ENCODE results near the gene FAM20B. TPM values are rescaled to one million over a fixed set of nuclear protein-coding genes. Genes with fewer than 3 reads are reported as not detected.

FAM20B gene
- total and polyA plus RNA-seq, 4 donors: 33.1 to 59.0 (median 39.5) TPM

- H3K27ac ChIP-seq (ENCODE audit: low read depth, low read length): no peak overlapping the region
- H3K4me3 ChIP-seq (ENCODE audit: low read depth, low read length): no peak overlapping the region
- DNase-seq (ENCODE audit: low read depth in 4 of 6, low spot score in 6 of 6): no peak
- H3K4me1 ChIP-seq (ENCODE audit: control insufficient read depth, insufficient read depth, low read length): peaks cover 20% of the 10 kb centered on the region
- no peaks in the 10 kb centered on the region for H3K27me3 ChIP-seq (ENCODE audit: control insufficient read depth, insufficient read depth, low read length)
- H3K9me3 ChIP-seq (ENCODE audit: control insufficient read depth, insufficient read depth, low read length): no peaks in the 10 kb centered on the region
- WGBS (ENCODE audit: insufficient coverage): 71% methylated on average over 1 of the region's 8 CpGs
- H3K36me3 ChIP-seq (ENCODE audit: control insufficient read depth, insufficient read depth, low read length): peaks cover 30% of the 10 kb centered on the region
These were observed 57.8 kb downstream of the FAM20B start for GRCh38 chr1:179083533-179083932.

- H3K36me3 ChIP-seq (ENCODE audit: control insufficient read depth, insufficient read depth, low read length): peaks cover 65% of the 10 kb centered on the region
These were observed 62.0 kb downstream of the FAM20B start for GRCh38 chr1:179087665-179088064.

GRCh38 chr1:179089827-179090482, 64.3 kb downstream of the FAM20B start:
- Histone ChIP-seq H3K4me1 (ENCODE audit: control insufficient read depth, insufficient read depth, low read length) (peaks cover 4% of the 10 kb centered on the region), H3K36me3 (ENCODE audit: control insufficient read depth, insufficient read depth, low read length) (peaks cover 83% of the 10 kb centered on the region), H3K27ac (ENCODE audit: low read depth, low read length) (no peak overlapping the region), H3K4me3 (ENCODE audit: low read depth, low read length) (no peak overlapping the region), H3K27me3 (ENCODE audit: control insufficient read depth, insufficient read depth, low read length) (no peaks in the 10 kb centered on the region), H3K9me3 (ENCODE audit: control insufficient read depth, insufficient read depth, low read length) (no peaks in the 10 kb centered on the region)
- DNase-seq (ENCODE audit: low read depth in 4 of 6, low spot score in 6 of 6): no peak
- WGBS (ENCODE audit: insufficient coverage): 96% methylated on average over 7 of the region's 16 CpGs

More at GRCh38 chr1:179087665-179088064, 62.0 kb downstream of the FAM20B start:
- no peak overlapping the region for H3K27ac ChIP-seq (ENCODE audit: low read depth, low read length)
- DNase-seq (ENCODE audit: low read depth in 4 of 6, low spot score in 6 of 6): no peak
- no peaks in the 10 kb centered on the region for H3K9me3 ChIP-seq (ENCODE audit: control insufficient read depth, insufficient read depth, low read length)
- peaks cover 14% of the 10 kb centered on the region for H3K4me1 ChIP-seq (ENCODE audit: control insufficient read depth, insufficient read depth, low read length)
- WGBS (ENCODE audit: insufficient coverage): 55% methylated on average over 10 of the region's 11 CpGs
- H3K4me3 ChIP-seq (ENCODE audit: low read depth, low read length): no peak overlapping the region
- H3K27me3 ChIP-seq (ENCODE audit: control insufficient read depth, insufficient read depth, low read length): no peaks in the 10 kb centered on the region

GRCh38 chr1:179090522-179090921, 64.8 kb downstream of the FAM20B start:
- Histone ChIP-seq H3K9me3 (ENCODE audit: control insufficient read depth, insufficient read depth, low read length) (no peaks in the 10 kb centered on the region), H3K27me3 (ENCODE audit: control insufficient read depth, insufficient read depth, low read length) (no peaks in the 10 kb centered on the region), H3K4me1 (ENCODE audit: control insufficient read depth, insufficient read depth, low read length) (peaks cover 4% of the 10 kb centered on the region), H3K27ac (ENCODE audit: low read depth, low read length) (no peak overlapping the region), H3K36me3 (ENCODE audit: control insufficient read depth, insufficient read depth, low read length) (peaks cover 82% of the 10 kb centered on the region), H3K4me3 (ENCODE audit: low read depth, low read length) (no peak overlapping the region)
- DNase-seq (ENCODE audit: low read depth in 4 of 6, low spot score in 6 of 6): peak in 1 of 6 donors; percentile 29
- WGBS (ENCODE audit: insufficient coverage): 67% methylated on average over 4 of the region's 8 CpGs

- Histone ChIP-seq H3K9me3 (ENCODE audit: control insufficient read depth, insufficient read depth, low read length) (no peaks in the 10 kb centered on the region), H3K4me3 (ENCODE audit: low read depth, low read length) (no peak overlapping the region), H3K36me3 (ENCODE audit: control insufficient read depth, insufficient read depth, low read length) (peaks cover 82% of the 10 kb centered on the region), H3K4me1 (ENCODE audit: control insufficient read depth, insufficient read depth, low read length) (peaks cover 4% of the 10 kb centered on the region), H3K27me3 (ENCODE audit: control insufficient read depth, insufficient read depth, low read length) (no peaks in the 10 kb centered on the region), H3K27ac (ENCODE audit: low read depth, low read length) (no peak overlapping the region)
- WGBS (ENCODE audit: insufficient coverage): 69% methylated on average over 4 of the region's 4 CpGs
- DNase-seq (ENCODE audit: low read depth in 4 of 6, low spot score in 6 of 6): no peak
These were observed 65.2 kb downstream of the FAM20B start for GRCh38 chr1:179090923-179091322.

- Histone ChIP-seq H3K4me1 (ENCODE audit: control insufficient read depth, insufficient read depth, low read length) (peaks cover 4% of the 10 kb centered on the region), H3K27me3 (ENCODE audit: control insufficient read depth, insufficient read depth, low read length) (no peaks in the 10 kb centered on the region), H3K27ac (ENCODE audit: low read depth, low read length) (no peak overlapping the region), H3K9me3 (ENCODE audit: control insufficient read depth, insufficient read depth, low read length) (no peaks in the 10 kb centered on the region), H3K4me3 (ENCODE audit: low read depth, low read length) (no peak overlapping the region), H3K36me3 (ENCODE audit: control insufficient read depth, insufficient read depth, low read length) (peaks cover 80% of the 10 kb centered on the region)
- no peak for DNase-seq (ENCODE audit: low read depth in 4 of 6, low spot score in 6 of 6)
- WGBS (ENCODE audit: insufficient coverage): 56% methylated on average over 1 of the region's 5 CpGs
These were observed 66.0 kb downstream of the FAM20B start for GRCh38 chr1:179091691-179092165.

- peaks cover 72% of the 10 kb centered on the region for H3K36me3 ChIP-seq (ENCODE audit: control insufficient read depth, insufficient read depth, low read length)
- H3K9me3 ChIP-seq (ENCODE audit: control insufficient read depth, insufficient read depth, low read length): no peaks in the 10 kb centered on the region
- 94% methylated on average over 9 of the region's 9 CpGs for WGBS (ENCODE audit: insufficient coverage)
- no peak overlapping the region for H3K27ac ChIP-seq (ENCODE audit: low read depth, low read length)
- H3K4me3 ChIP-seq (ENCODE audit: low read depth, low read length): no peak overlapping the region
- DNase-seq (ENCODE audit: low read depth in 4 of 6, low spot score in 6 of 6): no peak
- no peaks in the 10 kb centered on the region for H3K27me3 ChIP-seq (ENCODE audit: control insufficient read depth, insufficient read depth, low read length)
- peaks cover 4% of the 10 kb centered on the region for H3K4me1 ChIP-seq (ENCODE audit: control insufficient read depth, insufficient read depth, low read length)
These were observed 67.3 kb downstream of the FAM20B start for GRCh38 chr1:179092896-179093461.

- Histone ChIP-seq H3K27me3 (ENCODE audit: control insufficient read depth, insufficient read depth, low read length) (no peaks in the 10 kb centered on the region), H3K36me3 (ENCODE audit: control insufficient read depth, insufficient read depth, low read length) (peaks cover 59% of the 10 kb centered on the region)
These were observed 69.1 kb downstream of the FAM20B start for GRCh38 chr1:179094818-179095217.

GRCh38 chr1:179095377-179095776, 69.7 kb downstream of the FAM20B start:
- Histone ChIP-seq H3K9me3 (ENCODE audit: control insufficient read depth, insufficient read depth, low read length) (no peaks in the 10 kb centered on the region), H3K4me3 (ENCODE audit: low read depth, low read length) (no peak overlapping the region), H3K27ac (ENCODE audit: low read depth, low read length) (no peak overlapping the region), H3K36me3 (ENCODE audit: control insufficient read depth, insufficient read depth, low read length) (peaks cover 55% of the 10 kb centered on the region), H3K4me1 (ENCODE audit: control insufficient read depth, insufficient read depth, low read length) (peaks cover 4% of the 10 kb centered on the region), H3K27me3 (ENCODE audit: control insufficient read depth, insufficient read depth, low read length) (no peaks in the 10 kb centered on the region)
- 89% methylated on average over 3 of the region's 4 CpGs for WGBS (ENCODE audit: insufficient coverage)
- peak in 1 of 6 donors; percentile 18 for DNase-seq (ENCODE audit: low read depth in 4 of 6, low spot score in 6 of 6)

More at GRCh38 chr1:179094818-179095217, 69.1 kb downstream of the FAM20B start:
- no peak overlapping the region for H3K27ac ChIP-seq (ENCODE audit: low read depth, low read length)
- no peak overlapping the region for H3K4me3 ChIP-seq (ENCODE audit: low read depth, low read length)
- no peaks in the 10 kb centered on the region for H3K9me3 ChIP-seq (ENCODE audit: control insufficient read depth, insufficient read depth, low read length)
- no peak for DNase-seq (ENCODE audit: low read depth in 4 of 6, low spot score in 6 of 6)
- H3K4me1 ChIP-seq (ENCODE audit: control insufficient read depth, insufficient read depth, low read length): peaks cover 4% of the 10 kb centered on the region
- WGBS (ENCODE audit: insufficient coverage): 60% methylated on average over 1 of the region's 5 CpGs

GRCh38 chr1:179095924-179096323, 70.2 kb downstream of the FAM20B start:
- Histone ChIP-seq H3K9me3 (ENCODE audit: control insufficient read depth, insufficient read depth, low read length) (no peaks in the 10 kb centered on the region), H3K36me3 (ENCODE audit: control insufficient read depth, insufficient read depth, low read length) (peaks cover 54% of the 10 kb centered on the region), H3K4me3 (ENCODE audit: low read depth, low read length) (no peak overlapping the region), H3K27me3 (ENCODE audit: control insufficient read depth, insufficient read depth, low read length) (no peaks in the 10 kb centered on the region), H3K27ac (ENCODE audit: low read depth, low read length) (no peak overlapping the region), H3K4me1 (ENCODE audit: control insufficient read depth, insufficient read depth, low read length) (no peaks in the 10 kb centered on the region)
- WGBS (ENCODE audit: insufficient coverage): 92% methylated on average over 2 of the region's 3 CpGs
- DNase-seq (ENCODE audit: low read depth in 4 of 6, low spot score in 6 of 6): peak in 1 of 6 donors; percentile 22

All from spinal cord (tissue), 10 donors.